NCI-H524 treated with DMSO at 0.1 percent for 48 hours (cell line): ENCODE results near the gene TMEM126B.
"Not testable (repeated sequence)": the region's sequence is repeated elsewhere in the genome, so short reads cannot be mapped to it uniquely, and the experiment has no call there.

Experiments
- DNase-seq: peaks from one replicate; lab custom pipeline; 2025; lab: John Stamatoyannopoulos, UW

TMEM126B gene

GRCh38 chr11:85627998-85628770, at the start of gene TMEM126B:
TMEM126B (plus strand) TSS chr11:85628593; CDS start chr11:85628608, 15 bp downstream.
- peak; percentile 94 for DNase-seq

- DNase-seq: no peak
Observed at GRCh38 chr11:85582111-85582510, 46.3 kb upstream of the TMEM126B start.

- DNase-seq: no peak
Observed at GRCh38 chr11:85589373-85589772, 39.0 kb upstream of the TMEM126B start.

- DNase-seq: no peak
Observed at GRCh38 chr11:85590848-85591483, 37.4 kb upstream of the TMEM126B start.

GRCh38 chr11:85595285-85595884, 33.0 kb upstream of the TMEM126B start:
- no peak for DNase-seq

GRCh38 chr11:85596886-85597285, 31.5 kb upstream of the TMEM126B start:
- DNase-seq: no peak

GRCh38 chr11:85599083-85599482, 29.3 kb upstream of the TMEM126B start:
- DNase-seq: no peak

GRCh38 chr11:85602526-85603213, 25.7 kb upstream of the TMEM126B start:
- no peak for DNase-seq

- DNase-seq: no peak
Observed at GRCh38 chr11:85603220-85603619, 25.2 kb upstream of the TMEM126B start.

GRCh38 chr11:85606237-85606636, 22.2 kb upstream of the TMEM126B start:
- not testable (repeated sequence) for DNase-seq

- not testable (repeated sequence) for DNase-seq
Observed at GRCh38 chr11:85608621-85609020, 19.8 kb upstream of the TMEM126B start.

- not testable (repeated sequence) for DNase-seq
Observed at GRCh38 chr11:85609286-85609685, 19.1 kb upstream of the TMEM126B start.

- not testable (repeated sequence) for DNase-seq
Observed at GRCh38 chr11:85611643-85612042, 16.8 kb upstream of the TMEM126B start.

GRCh38 chr11:85619499-85619898, 8.9 kb upstream of the TMEM126B start:
- DNase-seq: no peak

- no peak for DNase-seq
Observed at GRCh38 chr11:85620256-85620655, 8.1 kb upstream of the TMEM126B start.

- no peak for DNase-seq
Observed at GRCh38 chr11:85626496-85626895, 1.9 kb upstream of the TMEM126B start.

- no peak for DNase-seq
Observed at GRCh38 chr11:85627332-85627997, 928 bp upstream of the TMEM126B start, which contains the start of gene DLG2. DLG2 (minus strand) TSS chr11:85627344.

- no peak for DNase-seq
Observed at GRCh38 chr11:85628771-85629341, 463 bp downstream of the TMEM126B start.

- DNase-seq: no peak
Observed at GRCh38 chr11:85634747-85635146, 6.4 kb downstream of the TMEM126B start.

GRCh38 chr11:85643191-85643614, 14.8 kb downstream of the TMEM126B start:
- no peak for DNase-seq

GRCh38 chr11:85647078-85647477, 18.7 kb downstream of the TMEM126B start:
- no peak for DNase-seq
